K562 (cell line): ENCODE results near the gene RGS5. TPM values are rescaled to one million over a fixed set of nuclear protein-coding genes. Genes with fewer than 3 reads are reported as not detected.

ENCODE experiments used
- ATAC-seq: fragments of 200-7000 bp; cut with Tn5 transposase; 3 replicates; pipeline ENCODE4 v1.9.1; 2020; ENCODE audit warnings: moderate library complexity
- BruUV-seq: library from RNA; stranded (reverse); fragments of 400-500 nt; replicated peaks from 2 replicates; lab custom pipeline; 2021; lab: Mats Ljungman, UMichigan
- CTCF ChIA-PET: fragments of 300-600 bp; formaldehyde crosslinking; extraction: SDS; loops from one replicate; lab custom pipeline; 2021; ENCODE audit warnings: low intra/inter-chr PET ratio; lab: Yijun Ruan, JAX
- POLR2A ChIA-PET: fragments of 300-600, 350-650 bp; sonication (Branson Sonifier 250); formaldehyde crosslinking; extraction: SDS; loops from one replicate; lab custom pipeline; 2021; ENCODE audit warnings: antibody characterized with exemption, inconsistent platforms; lab: Yijun Ruan, JAX
- DNase-seq, 4 experiments: peaks; one replicate each; pipeline versions ENCODE4 v3.0.0 to v3.0.0-alpha.2; 2011 to 2018; ENCODE audit warnings: low spot score in 3 of 4, mixed read lengths in 3 of 4; ENCODE audit errors: extremely low read depth in 1 of 4
- FAIRE-seq: peaks from 2 replicates; lab custom pipeline; 2011; peaks lifted over from hg19 to GRCh38; lab: Jason Lieb, UNC
- H2AFZ ChIP-seq: 2 replicates; pipeline ENCODE4 v1.6.0; 2011; ENCODE audit warnings: low read depth, low read length, control low read depth, inconsistent platforms
- H3K27ac ChIP-seq: fragments of 200-600 bp; 3 replicates; pipeline ENCODE4 v1.8.0; 2011; ENCODE audit warnings: low read depth, mild to moderate bottlenecking, control low read depth, inconsistent platforms, low read length, moderate library complexity, mixed read lengths; ENCODE audit errors: extremely low read depth
- H3K27me3 ChIP-seq, 2 experiments: fragments of 300-600 bp in 1 of 2; 2 replicates in 1 of 2; 3 replicates in 1 of 2; pipeline versions ENCODE4 v1.6.0 to v1.8.0; 2011; ENCODE audit warnings: inconsistent platforms in 2 of 2, low read length in 2 of 2, mild to moderate bottlenecking in 1 of 2, mixed read lengths in 1 of 2, moderate library complexity in 1 of 2; ENCODE audit not compliant: control insufficient read depth in 2 of 2, insufficient read depth in 2 of 2
- H3K36me3 ChIP-seq: fragments of 300-600 bp; 3 replicates; pipeline ENCODE4 v1.8.0; 2011; ENCODE audit warnings: mild to moderate bottlenecking, low read length, inconsistent platforms; ENCODE audit not compliant: control insufficient read depth, insufficient read depth
- H3K4me1 ChIP-seq, 2 experiments: fragments of 200-600 bp in 1 of 2; replicated peaks in 1 of 2; 2 replicates in 1 of 2; 3 replicates in 1 of 2; pipeline versions ENCODE4 v1.5.1 to v1.8.0; 2011; ENCODE audit warnings: inconsistent platforms in 2 of 2, low read length in 2 of 2, mild to moderate bottlenecking in 1 of 2, mixed read lengths in 1 of 2, moderate library complexity in 1 of 2; ENCODE audit not compliant: control insufficient read depth in 2 of 2, insufficient read depth in 2 of 2
- H3K4me2 ChIP-seq: 2 replicates; pipeline ENCODE4 v1.6.1; 2011; ENCODE audit warnings: low read length, control low read depth, inconsistent platforms, mixed read lengths; ENCODE audit not compliant: insufficient read depth
- H3K4me3 ChIP-seq: fragments of 200-600 bp; sonication (generic), shearing (Covaris generic); 2 replicates; pipeline ENCODE4 v1.5.1; 2016; ENCODE audit warnings: control low read depth, inconsistent platforms
- H3K79me2 ChIP-seq: fragments of 200-600 bp; 3 replicates; pipeline ENCODE4 v1.8.0; 2011; ENCODE audit warnings: low read length, inconsistent platforms; ENCODE audit not compliant: control insufficient read depth, insufficient read depth
- H3K9ac ChIP-seq, 2 experiments: 2 replicates each; pipeline versions ENCODE4 v1.6.0 to v1.6.1; 2011; ENCODE audit warnings: low read depth in 2 of 2, low read length in 2 of 2, control low read depth in 1 of 2, inconsistent platforms in 1 of 2, mild to moderate bottlenecking in 1 of 2, mixed read lengths in 1 of 2; ENCODE audit not compliant: insufficient read depth in 1 of 2
- H3K9me1 ChIP-seq: one replicate; pipeline ENCODE4 v1.6.0; 2011; ENCODE audit warnings: inconsistent platforms, mild to moderate bottlenecking, low read length, moderate library complexity; ENCODE audit not compliant: control insufficient read depth, insufficient read depth
- H3K9me3 ChIP-seq: replicated peaks from 2 replicates; pipeline ENCODE4 v1.5.1; 2011; ENCODE audit warnings: low read depth, low read length, inconsistent platforms; ENCODE audit not compliant: control insufficient read depth, insufficient read depth
- H4K20me1 ChIP-seq: replicated peaks from 2 replicates; pipeline ENCODE4 v1.6.1; 2011; ENCODE audit warnings: low read length, inconsistent platforms, mixed read lengths; ENCODE audit not compliant: control insufficient read depth, insufficient read depth
- CAMTA2 ChIP-seq: fragments of 250-450 bp; sonication (Bioruptor Pico); conservative IDR thresholded peaks from 2 replicates; pipeline ENCODE4 v1.5.1; 2022
- GABPA ChIP-seq: fragments of 200-800 bp; sonication (Bioruptor generic); conservative IDR thresholded peaks from 2 replicates; pipeline ENCODE4 v1.6.1; 2016; ENCODE audit warnings: low read depth, missing genetic modification characterization, missing compliant biosample characterization
- SETDB1 ChIP-seq: IDR thresholded peaks from one replicate; pipeline ENCODE4 v1.6.1; 2012; ENCODE audit warnings: low read length, control low read depth, inconsistent platforms
- SRSF7 ChIP-seq: fragments of 200-400 bp; formaldehyde crosslinking; optimal IDR thresholded peaks from 2 replicates; pipeline ENCODE3; 2017; ENCODE audit warnings: mild to moderate bottlenecking, low read depth, low read length
- THRAP3 ChIP-seq: fragments of 450-650 bp; IDR thresholded peaks from 2 replicates; pipeline ENCODE4 v1.6.1; 2016; ENCODE audit warnings: mild to moderate bottlenecking, inconsistent platforms, borderline replicate concordance
- WGBS: fragments of 100-300 bp; shearing (Covaris generic); methylation state at CpG from one replicate; pipeline ENCODE4 v1.1.6; 2016; ENCODE audit warnings: low coverage, mixed read lengths; ENCODE audit not compliant: insufficient coverage; ENCODE audit errors: missing lambda C conversion rate; 5-methylcytosine and 5-hydroxymethylcytosine counted together
- in situ Hi-C: fragments of 300-500 bp; cut with MboI; formaldehyde crosslinking; loops from 4 replicates; pipeline ENCODE4 v1.15.0; 2018; ENCODE audit warnings: inconsistent platforms, mixed read lengths
- intact Hi-C: fragments of 100-400 bp; cut with micrococcal nuclease; formaldehyde crosslinking; loops from 2 replicates; pipeline ENCODE4 v1.14.2; 2022
- polyA plus RNA-seq, 8 experiments: library from polyadenylated mRNA; depleted of rRNA in 4 of 8; stranded (reverse) in 5 of 8; unstranded in 3 of 8; fragments of >200 nt; fragmentation: Nextera tagmentation in 2 of 8; fragmentation: Illumina TruSeq in 1 of 8; extraction: Ambion mirVana in 2 of 8; extraction: Trizol in 1 of 8; gene quantifications; 2 replicates each; pipeline versions ENCODE4 v1.2.1 to v1.2.3, GENCODE V29; 2011 to 2014; ENCODE audit warnings: inconsistent platforms in 1 of 8, missing spikeins in 1 of 8
- total RNA-seq, 7 experiments: library from RNA; depleted of rRNA in 6 of 7; stranded (reverse); fragments of >200 nt in 6 of 7; fragmentation: Illumina TruSeq in 2 of 7; extraction: Trizol in 2 of 7; gene quantifications; 2 replicates each; pipeline versions ENCODE4 v1.2.1 to v1.2.3, GENCODE V29; 2011 to 2021; ENCODE audit warnings: low replicate concordance in 1 of 7

The RGS5 gene
- total and polyA plus RNA-seq, 9 of the 15 experiments (the other 6 are each of a cell fraction or from before 2014, with no cell fraction given): 0.71 to 5.3 (median 2.4) TPM

GRCh38 chr1:163094182-163094581 is 108.5 kb downstream of the RGS5 start:
- no peak for DNase-seq
- no peaks in the 10 kb centered on the region for H3K4me1 ChIP-seq
- TF ChIP-seq SRSF7: no peak
- TF ChIP-seq SETDB1: no peak
- TF ChIP-seq CAMTA2: no peak
- H2AFZ ChIP-seq: 0 out of 2 replicates have a peak overlapping the region, but pooled peaks have one; percentile 66
- no peak overlapping the region for H3K4me2 ChIP-seq
- no peak overlapping the region for H3K9ac ChIP-seq
- H3K27ac ChIP-seq: no peak overlapping the region
- POLR2A ChIA-PET: interaction anchor here (0.7 kb wide), 1 partner anchor 107 kb away, joined by 3 read pairs; no protein-coding TSS in a partner anchor
- CTCF ChIA-PET: no interaction called here
- 0% methylated on average over 4 of the region's 4 CpGs for WGBS
- no peaks in the 10 kb centered on the region for H4K20me1 ChIP-seq
- H3K4me3 ChIP-seq: no peak overlapping the region
- H3K27me3 ChIP-seq: no peaks in the 10 kb centered on the region
- H3K9me3 ChIP-seq: no peaks in the 10 kb centered on the region
- intact Hi-C loops (no loop called here), in situ Hi-C loops (no loop called here)
- no peak for FAIRE-seq
- H3K36me3 ChIP-seq: no peaks in the 10 kb centered on the region
- no peaks in the 10 kb centered on the region for H3K9me1 ChIP-seq
- BruUV-seq: no TSS peak
- ATAC-seq: no peak
- no peaks in the 10 kb centered on the region for H3K79me2 ChIP-seq

GRCh38 chr1:163093579-163093978 is 109.1 kb downstream of the RGS5 start:
- CTCF ChIA-PET: no interaction called here
- ATAC-seq: no peak

More at GRCh38 chr1:163093579-163093978, 109.1 kb downstream of the RGS5 start:
- WGBS: 3% methylated on average over 9 of the region's 9 CpGs
- no TSS peak for BruUV-seq
- Histone ChIP-seq H3K36me3 (no peaks in the 10 kb centered on the region), H3K9me1 (no peaks in the 10 kb centered on the region), H3K79me2 (no peaks in the 10 kb centered on the region), H3K27me3 (no peaks in the 10 kb centered on the region), H4K20me1 (no peaks in the 10 kb centered on the region), H3K9me3 (no peaks in the 10 kb centered on the region), H3K4me2 (peak overlapping the region; percentile 24; the same call in 1 of the 2 replicates), H3K27ac (no peak overlapping the region), H3K4me3 (no peak overlapping the region), H3K9ac (no peak overlapping the region), H2AFZ (peak overlapping the region; percentile 66), H3K4me1 (no peaks in the 10 kb centered on the region)
- no peak for DNase-seq
- FAIRE-seq: no peak
- intact Hi-C loops (no loop called here), in situ Hi-C loops (no loop called here)
- POLR2A ChIA-PET: interaction anchor here (0.7 kb wide), 2 partner anchors 9 to 108 kb away, joined by 3 read pairs; no protein-coding TSS in a partner anchor
- TF ChIP-seq GABPA (tag) (peak; percentile 64), THRAP3 (no peak)
